Activated CD4-positive, alpha-beta T cell treated with anti-CD3 and anti-CD28 coated beads, Interleukin-2, amount 50 U/mL, for 4 hours (primary cell): ENCODE data around the gene NNMT.

Experiments used
- DNase-seq, 2 experiments: peaks; one replicate each; pipeline ENCODE4 v3.0.0-alpha.2; 2020

Gene NNMT

GRCh38 chr11:114285599-114285998 lies 10.6 kb upstream of the NNMT start:
- no peak for DNase-seq

- DNase-seq: no peak
These were observed 10.0 kb upstream of the NNMT start for GRCh38 chr11:114286229-114286628.

GRCh38 chr11:114287154-114287553 lies 9.0 kb upstream of the NNMT start:
- no peak for DNase-seq

GRCh38 chr11:114288136-114288535 lies 8.1 kb upstream of the NNMT start:
- DNase-seq: no peak

GRCh38 chr11:114289779-114290178 lies 6.4 kb upstream of the NNMT start:
- no peak for DNase-seq

- DNase-seq: no peak
These were observed 5.5 kb upstream of the NNMT start for GRCh38 chr11:114290503-114291235.

GRCh38 chr11:114291381-114291780 lies 4.8 kb upstream of the NNMT start:
- DNase-seq: no peak

GRCh38 chr11:114291842-114292680 lies 4.1 kb upstream of the NNMT start:
- no peak for DNase-seq

GRCh38 chr11:114293201-114293711 lies 2.9 kb upstream of the NNMT start:
- no peak for DNase-seq

- DNase-seq: no peak
These were observed 590 bp downstream of the NNMT start for GRCh38 chr11:114296605-114297372.

GRCh38 chr11:114297806-114298709 lies 1.9 kb downstream of the NNMT start:
- no peak for DNase-seq

GRCh38 chr11:114298710-114299109 lies 2.5 kb downstream of the NNMT start:
- no peak for DNase-seq

- DNase-seq: no peak
These were observed 4.9 kb downstream of the NNMT start for GRCh38 chr11:114301088-114301487.

GRCh38 chr11:114301927-114302326 lies 5.7 kb downstream of the NNMT start:
- DNase-seq: no peak

- no peak for DNase-seq
These were observed 6.5 kb downstream of the NNMT start for GRCh38 chr11:114302663-114303062.

- DNase-seq: no peak
These were observed 7.9 kb downstream of the NNMT start for GRCh38 chr11:114304065-114304464.

- no peak for DNase-seq
These were observed 8.8 kb downstream of the NNMT start for GRCh38 chr11:114304969-114305368.

- no peak for DNase-seq
These were observed 11.5 kb downstream of the NNMT start for GRCh38 chr11:114307524-114308203.

- no peak for DNase-seq
These were observed 12.5 kb downstream of the NNMT start for GRCh38 chr11:114308689-114309089.

- no peak for DNase-seq
These were observed 13.3 kb downstream of the NNMT start for GRCh38 chr11:114309517-114309916.

GRCh38 chr11:114310095-114310494 lies 13.9 kb downstream of the NNMT start:
- no peak for DNase-seq

GRCh38 chr11:114311946-114312345 lies 15.7 kb downstream of the NNMT start:
- no peak for DNase-seq
